Panc1 (cell line): ENCODE measurements around the gene NUSAP1. TPM values are rescaled to one million over a fixed set of nuclear protein-coding genes. Genes with fewer than 3 reads are reported as not detected.

Experiments
- ATAC-seq: fragments of 200-7000 bp; cut with Tn5 transposase; 2 replicates; pipeline ENCODE4 v1.9.1; 2020; ENCODE audit warnings: mild to moderate bottlenecking, moderate library complexity
- BruUV-seq: library from RNA; stranded (reverse); fragments of 400-500 nt; replicated peaks from 2 replicates; lab custom pipeline; 2021; lab: Mats Ljungman, UMichigan
- CTCF ChIA-PET: fragments of 300-600 bp; sonication (Branson Sonifier 250); formaldehyde crosslinking; loops from one replicate; lab custom pipeline; 2022; ENCODE audit warnings: antibody characterized with exemption; lab: Charles Lee
- POLR2A ChIA-PET: fragments of 300-600 bp; sonication (Branson Sonifier 250); formaldehyde crosslinking; loops from one replicate; lab custom pipeline; 2022; ENCODE audit warnings: antibody characterized with exemption; lab: Charles Lee
- DNase-seq: peaks from one replicate; pipeline ENCODE4 v3.0.0-alpha.2; 2010; ENCODE audit warnings: low read depth, low spot score
- H3K27ac ChIP-seq: 2 replicates; pipeline ENCODE4 v1.5.1; 2011; ENCODE audit warnings: mild to moderate bottlenecking, low read length, inconsistent platforms
- H3K27me3 ChIP-seq: fragments of 200-500 bp; sonication (Bioruptor generic); 2 replicates; pipeline ENCODE4 v1.6.0; 2014; ENCODE audit warnings: low read length, inconsistent platforms; ENCODE audit not compliant: control insufficient read depth, insufficient read depth
- H3K36me3 ChIP-seq: fragments of 200-500 bp; sonication (Bioruptor generic); 2 replicates; pipeline ENCODE4 v1.5.1; 2014; ENCODE audit warnings: inconsistent platforms, mild to moderate bottlenecking, low read length, moderate library complexity; ENCODE audit not compliant: control insufficient read depth, insufficient read depth
- H3K4me1 ChIP-seq: 2 replicates; pipeline ENCODE4 v1.5.1; 2011; ENCODE audit warnings: inconsistent platforms, mild to moderate bottlenecking, low read length, moderate library complexity; ENCODE audit not compliant: control insufficient read depth, insufficient read depth
- H3K4me3 ChIP-seq, 2 experiments: 2 replicates each; pipeline ENCODE4 v1.5.1; 2011 to 2012; ENCODE audit warnings: low read depth in 2 of 2, low read length in 2 of 2, mild to moderate bottlenecking in 2 of 2, inconsistent platforms in 1 of 2, moderate library complexity in 1 of 2
- H3K9me3 ChIP-seq: fragments of 200-500 bp; sonication (Bioruptor generic); 2 replicates; pipeline ENCODE4 v1.5.1; 2014; ENCODE audit warnings: low read depth, mild to moderate bottlenecking, inconsistent platforms, low read length, moderate library complexity; ENCODE audit not compliant: control insufficient read depth, insufficient read depth
- CTCF ChIP-seq: fragments of 450-650 bp; IDR thresholded peaks from 2 replicates; pipeline ENCODE4 v1.5.1; 2017; ENCODE audit warnings: mild to moderate bottlenecking
- POLR2AphosphoS5 ChIP-seq: IDR thresholded peaks from 2 replicates; pipeline ENCODE4 v1.6.1; 2012; ENCODE audit warnings: mild to moderate bottlenecking, low read depth, low read length, moderate library complexity
- REST ChIP-seq, 2 experiments: IDR thresholded peaks; 2 replicates each; pipeline ENCODE4 v1.6.1; 2011 to 2012; ENCODE audit warnings: low read depth in 2 of 2, control low read depth in 1 of 2, low read length in 1 of 2, mild to moderate bottlenecking in 1 of 2, moderate library complexity in 1 of 2; ENCODE audit not compliant: insufficient read depth in 1 of 2
- SIN3A ChIP-seq: IDR thresholded peaks from 2 replicates; pipeline ENCODE4 v1.6.1; 2012; ENCODE audit warnings: low read depth, mild to moderate bottlenecking, low read length, moderate library complexity, borderline replicate concordance; ENCODE audit not compliant: insufficient read depth
- TCF7L2 ChIP-seq: IDR thresholded peaks from 2 replicates; pipeline ENCODE4 v1.6.1; 2011; ENCODE audit warnings: mild to moderate bottlenecking, low read depth, low read length, inconsistent platforms
- in situ Hi-C: cut with HindIII; loops from 2 replicates; pipeline ENCODE4 v1.10.0; 2016; ENCODE audit warnings: low sequenced_read_pairs, low pct_unique_long_range_greater_than_20kb
- intact Hi-C: fragments of 100-400 bp; cut with micrococcal nuclease; formaldehyde crosslinking; loops from one replicate; pipeline ENCODE4 v1.10.0; 2022; ENCODE audit not compliant: unreplicated experiment
- total RNA-seq: library from RNA; stranded (reverse); gene quantifications from one replicate; pipeline ENCODE4 v1.2.1, GENCODE V29; 2021; ENCODE audit not compliant: unreplicated experiment

Gene NUSAP1
- total RNA-seq, 1 experiment from 2014 or later = 127 TPM

GRCh38 chr15:41283653-41284426, 48.8 kb upstream of the NUSAP1 start:
- TF ChIP-seq CTCF (no peak), TCF7L2 (peak; percentile 65), REST (IDR thresholded peaks at IDR 0.05; ENCODE audit: insufficient read depth in 1 of 2, low read depth in 2 of 2, low read length in 1 of 2) (no peak), SIN3A (peak; percentile 84; the same call in 1 of the 2 replicates), POLR2AphosphoS5 (peak; percentile 95)
- in situ Hi-C loops (no loop called here), intact Hi-C loops (no loop called here)
- no peaks in the 10 kb centered on the region for H3K9me3 ChIP-seq
- H3K27ac ChIP-seq = peak overlapping the region; percentile 98
- DNase-seq = peak; percentile 99
- peak; percentile 99 for ATAC-seq
- no TSS peak for BruUV-seq
- no peaks in the 10 kb centered on the region for H3K27me3 ChIP-seq
- ChIA-PET CTCF (interaction anchor here (0.5 kb wide), 1 partner anchor 100 kb away, joined by 4 read pairs; no protein-coding TSS in a partner anchor), POLR2A (no interaction called here)
- H3K36me3 ChIP-seq = peaks cover 19% of the 10 kb centered on the region
- H3K4me3 ChIP-seq = peak overlapping the region; percentile 93 to 95
- H3K4me1 ChIP-seq = peaks cover 2% of the 10 kb centered on the region

- CTCF ChIA-PET = interaction anchor here (0.5 kb wide), 1 partner anchor 100 kb away, joined by 4 read pairs; no protein-coding TSS in a partner anchor
- POLR2A ChIA-PET = interaction anchor here (1.0 kb wide), 1 partner anchor 34 kb away, joined by 10 read pairs; no protein-coding TSS in a partner anchor
- H3K27me3 ChIP-seq = no peaks in the 10 kb centered on the region
- BruUV-seq = no TSS peak
- peaks cover 19% of the 10 kb centered on the region for H3K36me3 ChIP-seq
- peak overlapping the region; percentile 98 for H3K27ac ChIP-seq
- DNase-seq = no peak
- peak overlapping the region; percentile 93 to 95 for H3K4me3 ChIP-seq
- H3K9me3 ChIP-seq = no peaks in the 10 kb centered on the region
- peak; percentile 1; the same call in 1 of the 2 replicates for ATAC-seq
- TF ChIP-seq POLR2AphosphoS5 (no peak), TCF7L2 (no peak), REST (IDR thresholded peaks at IDR 0.05; ENCODE audit: insufficient read depth in 1 of 2, low read depth in 2 of 2, low read length in 1 of 2) (no peak), SIN3A (no peak), CTCF (no peak)
- intact Hi-C loops = no loop called here
- in situ Hi-C loops = no loop called here
- H3K4me1 ChIP-seq = peaks cover 2% of the 10 kb centered on the region
These were observed 48.1 kb upstream of the NUSAP1 start for GRCh38 chr15:41284427-41285177.
